ENCODE data around the gene CHRND.

Gene CHRND

GRCh38 chr2:232504438-232504837 lies 21.5 kb upstream of the CHRND start:
- DNase-seq: no peak

- no peak for DNase-seq
Measured at GRCh38 chr2:232505856-232506255, 20.1 kb upstream of the CHRND start.

GRCh38 chr2:232506709-232507108 lies 19.3 kb upstream of the CHRND start:
- DNase-seq: no peak

- DNase-seq: no peak
Measured at GRCh38 chr2:232508251-232508650, 17.7 kb upstream of the CHRND start.

GRCh38 chr2:232511336-232511890 lies 14.5 kb upstream of the CHRND start:
- no peak for DNase-seq

GRCh38 chr2:232512602-232513001 lies 13.4 kb upstream of the CHRND start:
- DNase-seq: no peak

- no peak for DNase-seq
Measured at GRCh38 chr2:232513353-232513752, 12.6 kb upstream of the CHRND start.

- DNase-seq: no peak
Measured at GRCh38 chr2:232515639-232516038, 10.3 kb upstream of the CHRND start.

GRCh38 chr2:232516551-232516950 lies 9.4 kb upstream of the CHRND start:
- no peak for DNase-seq

- DNase-seq: no peak
Measured at GRCh38 chr2:232518844-232519243, 7.1 kb upstream of the CHRND start.

GRCh38 chr2:232519581-232520438 lies 6.2 kb upstream of the CHRND start, which contains the start of gene PRSS56:
Gene PRSS56 (plus strand): TSS chr2:232520388. CDS start chr2:232520599, 211 bp downstream.
- no peak for DNase-seq

- DNase-seq: no peak
Measured at GRCh38 chr2:232520489-232520888, 5.5 kb upstream of the CHRND start.

- DNase-seq: no peak
Measured at GRCh38 chr2:232521098-232521497, 4.9 kb upstream of the CHRND start.

GRCh38 chr2:232521959-232522622 lies 3.9 kb upstream of the CHRND start:
- DNase-seq: peak; percentile 63

GRCh38 chr2:232522623-232523401 lies 3.1 kb upstream of the CHRND start:
- DNase-seq: no peak

GRCh38 chr2:232523402-232523681 lies 2.6 kb upstream of the CHRND start:
- DNase-seq: no peak

- no peak for DNase-seq
Measured at GRCh38 chr2:232523682-232524597, 2.0 kb upstream of the CHRND start.

GRCh38 chr2:232524771-232525170 lies 1.2 kb upstream of the CHRND start:
- DNase-seq: no peak

- DNase-seq: no peak
Measured at GRCh38 chr2:232525199-232525598, 761 bp upstream of the CHRND start.

GRCh38 chr2:232526372-232526941 lies 497 bp downstream of the CHRND start:
- no peak for DNase-seq

- DNase-seq: no peak
Measured at GRCh38 chr2:232527905-232528470, 2.0 kb downstream of the CHRND start.
